Stimulated activated CD4-positive, alpha-beta T cell treated with anti-CD3 and anti-CD28 coated beads, Interleukin-15, amount 100 ng/mL, for 48 hours (primary cell): ENCODE measurements around the gene TMEM132D.
"Not testable (repeated sequence)": the region's sequence is repeated elsewhere in the genome, so short reads cannot be mapped to it uniquely, and the experiment has no call there.

ENCODE experiments used
- DNase-seq, 2 donors: peaks; one replicate each; pipeline ENCODE4 v3.0.0-alpha.2; 2020; ENCODE audit warnings: low read depth in 2 of 2

TMEM132D gene

DNA sequence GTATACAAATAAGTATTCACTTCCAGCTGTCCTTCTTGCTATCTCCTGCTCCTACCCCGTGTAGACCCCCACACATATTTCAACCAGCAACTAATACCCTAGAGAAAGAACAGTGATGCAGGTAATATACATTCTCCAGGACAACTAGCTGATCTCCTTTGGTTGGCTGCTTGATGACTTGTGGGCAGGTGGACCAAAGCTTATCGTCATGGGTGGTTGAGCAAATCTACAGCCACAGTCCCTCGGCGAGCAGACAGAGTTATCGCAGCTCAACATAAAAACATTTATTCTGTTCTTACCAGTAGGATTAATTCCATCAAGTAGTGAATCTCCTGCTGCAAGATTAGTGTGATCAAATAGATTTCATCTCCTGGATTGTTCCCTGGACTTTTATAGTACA, 314.3 kb downstream of the TMEM132D start:
- DNase-seq, result no peak

DNA sequence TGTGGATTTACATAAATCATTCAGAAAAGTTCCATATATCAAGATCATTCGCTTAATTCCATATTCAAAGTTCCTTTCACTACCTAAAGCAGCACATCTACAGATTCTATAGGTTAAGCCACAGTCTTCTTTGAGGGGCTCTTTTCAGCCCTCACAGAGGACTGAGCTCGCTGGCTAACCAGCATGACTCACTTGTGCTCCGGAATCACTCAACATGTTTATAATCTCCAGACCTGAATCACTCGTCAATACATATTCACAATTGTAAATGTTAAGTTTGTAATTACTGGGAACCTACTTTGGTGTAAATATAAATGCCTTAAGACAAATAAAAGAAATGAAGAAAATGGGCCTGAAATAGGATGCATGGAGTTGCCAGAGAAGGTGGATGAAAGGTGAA, 315.7 kb downstream of the TMEM132D start:
- DNase-seq, result no peak

DNA sequence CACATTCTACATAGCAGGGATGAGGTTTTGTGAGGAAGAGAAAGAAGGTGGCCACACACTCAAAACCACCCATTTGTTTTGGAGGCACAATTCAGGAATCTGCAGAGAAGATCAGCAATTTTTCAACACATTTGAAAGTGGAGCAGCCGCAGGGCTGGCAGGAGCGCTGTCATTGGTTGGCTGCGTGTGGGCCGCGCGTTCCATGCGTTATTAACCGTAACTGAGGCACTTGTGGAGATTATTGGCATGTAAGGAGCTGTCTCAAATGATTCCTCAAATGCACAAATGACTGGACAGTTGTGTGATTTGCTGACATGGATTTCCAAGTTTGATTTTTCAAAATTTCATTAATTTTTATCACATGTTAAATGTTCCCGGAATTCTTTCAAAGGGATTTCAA, 318.5 kb downstream of the TMEM132D start:
- no peak for DNase-seq

DNA sequence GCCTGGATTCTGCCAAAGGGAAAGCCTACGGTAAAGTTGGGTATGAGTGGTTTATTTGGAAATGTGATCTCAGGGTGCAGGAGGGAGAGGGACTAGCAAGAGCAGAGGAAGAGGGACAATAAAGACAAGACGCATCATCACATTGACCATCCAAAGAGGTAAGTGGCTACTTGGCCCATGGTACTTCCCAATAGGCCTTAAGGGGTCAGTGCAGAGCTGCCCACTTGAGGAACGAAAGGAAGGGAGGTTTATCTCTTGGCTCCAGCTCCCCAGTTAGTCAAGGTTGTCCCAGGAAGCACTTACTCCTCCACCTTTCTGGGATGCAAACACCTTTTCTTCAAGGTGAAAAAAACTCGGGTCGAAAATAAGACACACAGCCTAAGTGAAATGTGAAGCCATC, 323.9 kb downstream of the TMEM132D start:
- no peak for DNase-seq

DNA sequence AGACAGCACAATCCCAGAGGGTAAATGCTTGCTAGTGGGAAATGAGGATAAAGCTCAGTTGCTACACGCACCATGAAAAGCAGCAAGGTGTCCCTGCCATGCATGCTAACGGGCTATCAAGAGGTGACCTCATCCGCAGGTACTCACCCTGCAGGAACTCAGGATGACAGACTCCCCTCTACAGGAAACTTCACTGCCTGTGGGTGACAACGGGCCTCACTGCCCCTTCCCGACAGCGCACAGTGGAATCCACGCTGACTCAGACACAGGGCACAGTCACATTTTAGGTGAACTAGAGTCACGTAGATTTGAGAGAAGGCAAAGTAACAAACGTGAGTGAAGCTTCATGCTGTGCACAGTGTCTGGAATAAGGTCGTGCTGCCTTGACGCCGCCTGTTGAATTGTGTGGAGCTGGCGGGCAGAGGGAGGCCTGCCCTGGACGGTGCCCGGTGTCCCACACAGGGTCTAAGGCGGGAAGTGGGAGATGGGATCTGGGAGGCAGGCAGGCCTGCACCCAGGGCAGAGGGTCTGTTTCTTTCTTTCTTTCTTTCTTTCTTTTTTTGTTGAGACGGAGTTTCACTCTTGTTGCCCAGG, 331.8 kb downstream of the TMEM132D start:
- no peak for DNase-seq

DNA sequence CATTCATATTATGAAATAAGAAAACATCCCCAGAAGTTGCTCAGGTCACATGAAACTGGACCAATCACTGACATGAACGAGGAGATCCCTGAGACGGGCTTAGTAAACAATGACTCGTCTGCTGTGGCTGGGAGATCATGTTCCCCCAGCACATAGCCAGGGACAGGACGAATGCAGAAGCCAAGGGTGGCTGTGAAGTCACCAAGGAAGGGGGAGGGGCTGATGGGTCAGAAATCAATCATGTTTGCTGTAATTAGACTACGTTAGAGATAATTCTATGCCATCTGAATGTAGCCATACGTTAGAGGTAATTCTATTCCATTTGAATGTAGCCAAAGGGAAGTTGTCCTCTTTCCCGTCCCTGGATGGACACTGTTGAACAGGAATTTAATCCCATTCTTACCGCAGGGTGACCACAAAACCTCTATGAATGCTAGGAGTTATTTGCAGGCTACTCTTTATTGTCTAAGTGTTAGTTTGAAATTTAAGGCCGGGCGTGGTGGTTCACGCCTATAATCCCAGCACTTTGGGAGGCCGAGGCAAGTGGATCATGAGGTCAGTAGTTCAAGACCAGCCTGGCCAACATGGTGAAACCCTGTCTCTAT, 332.9 kb downstream of the TMEM132D start:
- no peak for DNase-seq

DNA sequence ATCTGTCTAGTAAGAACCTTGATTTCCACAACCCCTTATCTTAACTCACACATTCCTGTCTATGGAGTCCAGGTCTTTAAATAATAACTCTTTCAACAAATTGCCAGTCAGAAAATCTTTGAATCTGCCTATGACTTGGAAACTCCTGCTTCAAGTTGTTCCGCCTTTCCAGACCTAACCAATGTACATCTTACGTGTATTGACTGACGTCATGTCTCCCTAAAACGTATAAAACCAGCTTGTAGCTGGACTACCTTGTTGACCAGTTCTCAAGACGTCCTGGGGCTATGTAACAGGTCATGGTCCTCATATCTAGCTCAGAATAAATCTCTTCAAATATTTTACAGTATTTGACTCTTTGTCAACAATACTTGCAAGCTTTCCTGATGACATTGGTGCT, 337.0 kb downstream of the TMEM132D start:
- DNase-seq, result no peak

DNA sequence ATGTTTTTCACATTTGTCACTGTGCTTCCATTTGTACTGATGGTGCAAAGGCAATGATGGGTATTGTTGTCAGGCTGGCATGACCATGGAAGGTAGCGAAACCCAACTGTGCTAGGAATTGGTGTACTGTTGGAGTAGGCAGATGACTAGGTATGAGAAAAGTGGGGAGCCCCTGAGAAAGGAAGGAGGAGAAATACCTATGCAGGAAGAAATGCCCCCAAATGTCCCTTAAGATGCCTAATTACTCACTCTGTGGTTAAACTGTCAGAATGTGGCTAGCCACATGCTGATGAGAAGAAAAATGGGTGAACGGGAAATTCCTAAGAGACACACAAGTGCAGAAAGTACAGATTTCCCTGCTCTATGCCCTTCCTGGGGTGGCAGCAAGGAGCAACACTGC, 339.1 kb downstream of the TMEM132D start:
- DNase-seq, result no peak

DNA sequence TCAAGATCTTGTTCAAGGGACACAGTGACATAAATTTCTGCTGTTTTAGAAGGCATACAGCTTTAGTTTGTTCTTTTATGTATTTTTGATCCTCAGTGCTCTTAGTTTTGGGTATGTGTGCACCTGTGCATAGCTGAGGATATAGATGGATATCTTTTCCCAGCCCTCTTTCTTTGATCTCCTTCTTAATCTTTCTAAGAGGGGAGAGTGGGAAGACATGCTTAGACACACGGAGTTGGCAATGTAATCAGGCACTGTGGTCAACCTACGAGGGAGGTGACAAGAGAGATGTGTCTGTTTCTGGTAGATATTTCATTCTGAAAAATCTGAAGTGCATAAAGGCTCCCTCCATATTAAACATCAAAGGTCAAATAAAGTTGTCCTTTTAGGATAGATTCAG, 340.6 kb downstream of the TMEM132D start:
- no peak for DNase-seq

DNA sequence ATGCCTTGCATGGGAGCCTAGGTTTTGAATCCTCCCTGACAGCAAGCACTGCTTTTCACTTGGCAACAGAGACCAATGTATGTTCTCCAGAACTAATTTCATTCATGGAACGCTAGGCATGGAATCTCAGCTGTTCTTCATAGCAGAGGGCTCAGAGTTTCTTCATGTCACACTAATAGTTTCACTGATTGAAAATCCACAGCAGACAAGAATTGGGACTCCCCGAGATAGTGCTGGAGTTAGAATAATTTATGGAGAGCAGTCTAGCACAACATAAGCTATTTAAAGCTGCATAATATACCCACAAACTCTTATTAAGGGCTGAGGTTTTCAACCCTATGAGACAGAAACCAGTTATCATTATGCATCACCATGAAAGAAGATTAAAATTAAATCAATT, 342.5 kb downstream of the TMEM132D start:
- DNase-seq, result no peak

DNA sequence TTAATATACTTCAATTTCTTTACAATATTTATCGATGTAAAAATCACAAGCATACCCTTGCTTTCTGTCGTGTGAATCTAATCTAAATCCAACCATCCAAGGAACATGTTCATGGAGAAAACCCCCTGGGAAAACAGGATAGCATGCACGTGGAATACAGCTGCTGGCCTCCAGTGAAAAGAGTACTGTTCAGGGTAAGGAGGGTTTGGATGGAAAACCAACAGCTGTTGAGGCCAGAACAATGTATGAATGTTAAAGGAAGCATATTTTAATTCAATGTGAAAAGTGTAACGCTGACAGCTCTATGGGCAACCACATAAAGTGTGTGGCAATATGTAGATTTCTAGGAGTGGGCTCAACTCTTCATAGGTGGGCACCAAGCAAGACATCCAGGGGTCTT, 344.0 kb downstream of the TMEM132D start:
- DNase-seq, result no peak

DNA sequence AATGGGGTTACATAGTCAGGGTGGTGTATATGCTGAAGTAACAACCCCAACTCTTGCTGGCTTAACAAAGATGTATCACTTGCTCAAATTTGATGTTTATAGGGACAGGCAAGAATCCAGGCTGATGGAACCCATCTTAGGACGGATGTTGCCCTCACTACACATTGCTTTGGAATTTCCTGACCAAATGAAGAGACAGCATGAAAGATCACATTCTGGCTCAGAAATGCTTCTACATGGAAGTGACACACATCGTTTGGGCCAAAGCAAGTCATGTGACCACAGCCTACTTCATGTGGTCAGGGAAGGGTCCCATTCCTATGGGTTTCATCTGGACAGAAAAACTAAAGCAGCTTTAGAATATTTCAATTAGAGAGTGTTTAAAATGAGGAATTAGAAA, 345.8 kb downstream of the TMEM132D start:
- DNase-seq, result no peak

DNA sequence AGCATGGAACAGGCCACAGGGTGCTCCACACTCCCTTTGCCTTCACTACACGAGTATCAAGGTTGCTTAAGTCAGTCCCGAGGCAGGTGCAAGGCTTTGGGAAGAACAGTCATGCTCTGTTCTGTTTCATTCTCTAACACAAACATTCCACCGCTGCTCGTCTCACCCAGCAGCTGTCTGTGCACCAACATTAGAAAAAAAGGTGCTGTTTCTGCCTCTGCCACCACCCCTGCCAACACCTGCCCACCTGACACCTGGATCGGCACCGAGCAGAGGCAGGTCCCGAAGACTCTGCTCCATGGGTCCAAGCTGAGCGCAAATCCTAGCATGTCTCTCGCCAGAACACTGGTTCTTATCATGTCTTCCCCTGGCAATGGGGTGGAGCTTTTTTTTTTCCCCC, 347.7 kb downstream of the TMEM132D start:
- no peak for DNase-seq

DNA sequence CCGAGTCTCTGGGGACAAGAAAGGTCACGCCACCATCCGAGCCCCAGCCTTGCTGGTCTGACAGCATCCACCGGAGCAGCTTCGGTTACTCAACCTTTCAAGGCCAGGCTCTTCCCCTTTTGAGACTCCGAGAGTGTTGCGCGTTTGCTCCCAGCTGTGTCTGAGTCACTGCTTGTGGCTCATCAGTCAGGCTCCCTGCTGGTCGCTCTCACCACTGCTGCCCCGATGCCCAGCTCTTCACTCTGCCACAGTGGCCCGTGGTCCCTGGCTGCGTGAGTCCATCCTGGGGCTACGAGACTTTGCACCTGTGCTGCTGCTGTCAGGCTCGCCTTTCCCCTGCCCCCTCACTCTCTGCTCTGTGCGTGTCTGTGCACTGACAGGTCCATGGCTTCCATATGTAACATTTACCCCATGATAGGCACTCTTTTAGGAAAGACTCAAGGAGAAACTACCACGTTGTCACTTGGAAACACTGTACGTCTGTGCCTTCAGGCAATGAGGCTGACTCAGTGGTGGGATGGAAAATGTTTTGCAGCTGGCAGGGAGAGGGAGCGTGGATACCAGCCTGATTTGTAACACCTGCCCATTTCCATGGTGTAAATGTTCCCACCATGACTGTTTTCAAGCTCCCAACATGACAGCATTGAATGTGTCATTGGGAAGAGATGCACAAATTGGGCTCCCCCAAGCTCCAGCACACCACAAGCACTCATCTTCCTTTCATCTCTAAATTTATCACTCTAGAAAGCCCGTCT, 350.7 kb downstream of the TMEM132D start:
- DNase-seq, result no peak

DNA sequence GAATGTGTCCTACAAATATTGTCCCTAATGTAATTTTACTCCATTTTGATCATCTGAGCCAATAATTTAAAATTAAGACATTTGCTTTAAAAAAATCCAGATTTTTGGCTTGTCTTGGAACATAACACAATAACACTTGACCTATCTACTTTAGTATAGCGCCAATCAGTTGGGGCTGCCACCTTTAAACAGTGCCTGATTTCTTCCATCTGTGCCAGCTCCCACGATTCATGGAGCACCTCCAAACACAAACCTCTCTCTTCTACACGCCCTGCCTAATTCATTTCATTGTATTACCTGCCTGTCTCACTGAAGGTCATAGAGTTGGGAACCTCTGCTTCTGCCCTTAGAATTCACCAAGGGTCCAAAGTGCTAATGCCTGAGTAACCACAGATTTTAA, 352.4 kb downstream of the TMEM132D start:
- no peak for DNase-seq

DNA sequence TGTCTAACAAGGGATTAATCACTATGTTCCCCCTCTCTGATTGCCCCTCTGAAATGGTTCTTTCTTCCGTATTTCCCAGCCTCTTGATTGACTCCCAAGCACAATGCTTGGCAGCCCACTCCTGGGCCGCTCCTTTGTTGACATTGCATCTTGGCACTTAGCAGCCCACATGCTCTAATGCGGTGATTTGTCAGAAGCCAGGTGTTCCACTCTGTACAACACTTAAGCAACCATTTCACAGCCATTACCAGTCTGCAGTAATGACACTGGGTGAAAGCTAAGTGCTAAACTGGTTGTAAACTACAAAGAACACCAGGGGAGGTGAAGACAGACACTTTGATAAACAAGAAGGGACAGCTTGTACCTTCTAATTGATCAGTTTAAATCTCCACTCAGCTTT, 353.5 kb downstream of the TMEM132D start:
- DNase-seq, result no peak

DNA sequence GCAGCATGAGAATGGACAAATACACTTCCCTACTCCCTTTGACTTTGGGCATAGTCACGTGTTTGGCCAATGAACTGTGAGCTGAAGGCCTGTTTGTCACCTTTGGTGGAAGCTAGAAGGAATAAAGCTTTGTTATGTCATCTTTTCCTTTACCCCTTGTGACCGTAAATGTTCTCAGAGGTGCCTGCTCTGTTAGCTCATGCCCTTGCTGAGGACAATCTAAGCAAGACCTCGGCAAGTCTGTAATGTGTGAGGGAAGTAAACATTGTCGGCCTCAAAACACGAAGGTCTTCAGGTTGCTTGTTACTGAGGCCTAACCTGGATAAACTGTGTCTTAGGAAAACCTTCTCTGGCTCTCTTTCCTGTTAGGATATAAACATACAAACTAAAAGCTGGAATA, 354.2 kb downstream of the TMEM132D start:
- no peak for DNase-seq

DNA sequence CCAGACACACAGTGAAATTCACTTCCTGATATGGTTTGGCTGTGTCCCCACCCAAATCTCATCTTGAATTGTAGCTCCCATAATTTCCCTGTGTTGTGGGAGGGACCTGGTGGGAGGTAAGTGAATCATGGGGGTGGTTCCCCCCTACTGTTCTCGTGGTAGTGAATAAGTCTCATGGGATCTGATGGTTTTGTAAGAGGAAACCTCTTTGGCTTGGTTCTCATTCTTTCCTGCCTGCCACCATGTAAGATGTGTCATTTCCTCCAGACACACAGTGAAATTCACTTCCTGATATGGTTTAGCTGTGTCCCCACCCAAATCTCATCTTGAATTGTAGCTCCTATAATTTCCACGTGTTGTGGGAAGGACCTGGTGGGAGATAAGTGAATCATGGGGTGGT, 354.8 kb downstream of the TMEM132D start:
- not testable (repeated sequence) for DNase-seq

DNA sequence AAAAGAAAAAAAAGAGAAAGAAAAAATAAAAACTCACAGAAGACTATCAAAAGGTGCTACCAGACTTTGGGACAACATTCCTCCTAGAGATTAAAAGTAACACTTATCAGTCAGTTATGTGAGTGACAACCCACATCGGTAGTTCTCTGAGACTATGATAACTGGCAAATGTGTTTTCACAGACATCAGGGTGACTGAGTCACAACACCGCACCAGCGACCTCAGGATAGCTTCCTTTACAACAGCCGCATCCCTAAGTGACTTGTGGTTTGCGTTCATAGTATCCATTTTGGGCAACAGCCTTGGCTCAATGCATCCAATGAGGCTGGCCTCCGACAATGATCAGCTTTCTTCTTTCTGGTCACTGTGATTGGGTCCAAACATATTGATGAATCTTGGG, 359.1 kb downstream of the TMEM132D start:
- no peak for DNase-seq

DNA sequence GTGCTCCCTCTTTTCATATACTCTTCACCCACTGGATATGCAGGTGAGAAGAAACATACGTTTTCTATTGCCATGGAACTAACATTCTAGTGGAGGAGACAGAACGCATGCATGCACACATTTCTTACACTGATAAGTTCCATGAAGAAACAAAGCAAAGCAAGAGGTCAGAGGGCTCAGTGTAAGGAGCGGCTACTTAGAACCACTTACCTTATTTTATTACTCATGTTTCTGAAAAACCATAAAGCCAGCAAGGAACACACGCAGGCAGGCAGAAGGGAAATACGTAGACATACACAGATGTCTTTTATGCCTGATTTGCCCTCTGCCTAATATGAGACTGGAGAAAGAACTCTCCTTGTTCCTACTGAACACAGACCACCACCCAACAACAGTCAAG, 362.9 kb downstream of the TMEM132D start:
- no peak for DNase-seq

DNA sequence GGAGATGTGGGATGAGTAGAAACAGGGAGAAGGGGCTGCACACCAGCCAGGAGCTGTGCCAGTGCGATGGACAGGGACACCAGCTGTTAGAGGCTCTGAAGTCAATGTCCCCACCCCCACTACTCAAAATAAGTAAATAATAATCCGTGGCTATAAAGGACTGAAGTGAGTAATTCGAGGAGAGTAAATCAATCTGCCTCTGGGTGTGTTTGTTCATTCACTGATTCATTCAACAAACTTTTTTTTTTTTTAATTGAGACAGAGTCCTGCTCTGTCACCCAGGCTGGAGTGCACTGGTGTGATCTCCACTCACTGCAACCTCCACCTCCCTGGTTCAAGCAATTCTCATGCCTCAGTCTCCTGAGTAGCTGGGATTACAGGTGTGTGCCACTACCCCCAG, 363.6 kb downstream of the TMEM132D start:
- DNase-seq, result no peak

DNA sequence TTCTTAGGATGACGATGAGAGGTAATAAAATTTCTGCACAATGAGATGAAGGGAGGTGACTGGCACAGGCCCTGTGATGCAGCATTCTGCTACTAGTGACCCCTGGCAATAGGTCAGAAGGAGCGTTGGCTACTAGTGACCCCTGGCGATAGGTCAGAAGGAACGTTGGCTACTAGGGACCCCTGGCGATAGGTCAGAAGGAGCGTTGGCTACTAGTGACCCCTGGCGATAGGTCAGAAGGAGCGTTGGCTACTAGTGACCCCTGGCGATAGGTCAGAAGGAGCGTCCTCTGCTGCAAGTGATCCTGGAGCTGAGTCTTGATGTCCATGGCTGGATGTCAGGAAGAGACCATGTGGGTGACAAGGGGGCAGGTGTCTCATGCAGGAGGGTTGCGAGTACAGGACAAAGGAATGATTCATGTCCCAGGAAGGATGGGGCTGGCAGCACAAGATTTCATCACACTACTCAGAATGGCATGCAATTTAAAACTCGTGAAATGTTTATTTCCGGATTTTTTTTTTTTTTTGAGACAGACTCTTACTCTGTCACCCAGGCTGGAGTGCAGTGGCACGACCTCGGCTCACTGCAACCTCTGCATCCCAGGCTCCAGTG, 365.0 kb downstream of the TMEM132D start:
- not testable (repeated sequence) for DNase-seq

DNA sequence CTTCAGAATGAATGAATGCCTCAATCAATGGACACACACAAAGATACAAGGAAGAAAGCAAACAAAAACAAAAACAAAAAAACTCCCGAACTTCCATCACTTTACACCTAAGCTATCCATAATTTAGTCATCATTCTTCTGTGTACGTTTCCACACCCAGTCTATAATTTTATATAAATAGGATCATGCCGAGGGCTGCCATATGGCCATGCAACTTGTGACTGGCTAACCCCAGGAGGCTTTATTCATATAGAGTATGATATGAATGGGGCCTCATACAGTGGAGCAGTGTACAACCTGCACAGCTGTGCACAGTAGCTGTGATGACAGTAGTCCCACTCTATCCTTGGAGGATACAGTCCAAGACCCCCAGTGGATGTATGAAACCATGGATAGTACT, 365.7 kb downstream of the TMEM132D start:
- DNase-seq, result no peak
